ENCODE data around the gene GRIN3B.

The GRIN3B gene

DNA sequence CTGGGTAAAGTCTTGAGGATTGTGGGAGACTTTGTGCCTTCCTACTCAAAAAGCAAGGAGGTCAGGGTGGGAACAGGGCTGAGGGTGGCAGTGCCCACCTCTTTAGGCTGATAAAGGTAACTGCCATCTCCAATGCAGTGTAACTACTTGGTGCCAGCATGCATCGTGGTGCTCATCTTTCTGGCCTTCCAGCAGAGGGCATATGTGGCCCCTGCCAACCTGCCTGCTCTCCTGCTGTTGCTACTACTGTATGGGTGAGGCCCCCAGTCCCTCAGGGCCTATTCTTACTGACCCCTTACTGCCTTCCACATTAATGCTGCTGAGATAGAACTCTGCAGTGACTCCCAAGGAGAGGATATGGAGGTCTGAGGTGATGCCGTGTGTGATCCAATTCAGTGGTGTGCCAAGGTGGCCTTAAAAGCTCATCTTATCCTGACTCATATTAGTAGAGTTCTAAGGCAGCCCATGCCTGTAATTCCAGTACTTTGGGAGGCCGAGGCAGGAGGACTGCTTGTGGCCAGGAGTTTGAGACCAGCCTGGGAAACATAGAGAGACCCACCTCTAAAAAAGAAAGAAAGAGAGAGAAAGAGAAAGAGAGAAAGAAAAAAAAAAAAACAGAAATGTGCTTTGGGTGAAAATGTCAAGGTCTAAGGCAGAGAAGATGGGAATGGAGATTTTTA is 57.1 kb downstream of the GRIN3B start:
- Histone ChIP-seq H3K9me3 (ENCODE audit: low read length) (no peaks in the 10 kb centered on the region), H3K36me3 (ENCODE audit: insufficient read depth, low read length) (no peaks in the 10 kb centered on the region), H3K4me1 (ENCODE audit: insufficient read depth, low read length) (no peaks in the 10 kb centered on the region), H3K27me3 (ENCODE audit: insufficient read depth, low read length) (no peaks in the 10 kb centered on the region), H2AFZ (ENCODE audit: low read depth, low read length) (no peak overlapping the region), H3K4me3 (ENCODE audit: low read length) (no peak overlapping the region)

- Histone ChIP-seq H3K4me1 (ENCODE audit: insufficient read depth, low read length) (no peaks in the 10 kb centered on the region), H3K4me3 (ENCODE audit: low read length) (no peak overlapping the region)
These were observed 57.9 kb downstream of the GRIN3B start for GRCh38 chr19:1058112-1058511.

More at GRCh38 chr19:1058112-1058511, 57.9 kb downstream of the GRIN3B start:
- H3K36me3 ChIP-seq (ENCODE audit: insufficient read depth, low read length): no peaks in the 10 kb centered on the region
- no peaks in the 10 kb centered on the region for H3K27me3 ChIP-seq (ENCODE audit: insufficient read depth, low read length)
- no peak overlapping the region for H2AFZ ChIP-seq (ENCODE audit: low read depth, low read length)
- no peaks in the 10 kb centered on the region for H3K9me3 ChIP-seq (ENCODE audit: low read length)

Measured in neuron (in vitro differentiated cells).